DOHH2 (cell line): Measurements from ENCODE around the gene C5orf47.

Experiments
- H3F3A ChIP-seq: fragments of 200-600 bp; sonication (generic), shearing (Covaris generic); 2 replicates; pipeline ENCODE4 v1.6.0; 2016; ENCODE audit warnings: antibody characterized with exemption, mild to moderate bottlenecking; ENCODE audit not compliant: control insufficient read depth, insufficient read depth
- H3K27ac ChIP-seq: fragments of 200-600 bp; sonication (generic); 2 replicates; pipeline ENCODE4 v1.5.1; 2014; ENCODE audit warnings: low read depth, mild to moderate bottlenecking, low read length, moderate library complexity
- H3K27me3 ChIP-seq: fragments of 200-600 bp; sonication (generic); 2 replicates; pipeline ENCODE4 v1.6.1; 2014; ENCODE audit warnings: mild to moderate bottlenecking, low read length, mixed read lengths; ENCODE audit not compliant: control insufficient read depth
- H3K36me3 ChIP-seq: fragments of 200-600 bp; sonication (generic); 2 replicates; pipeline ENCODE4 v1.6.1; 2014; ENCODE audit warnings: mild to moderate bottlenecking, low read length, moderate library complexity, mixed read lengths; ENCODE audit not compliant: control insufficient read depth
- H3K4me1 ChIP-seq: fragments of 200-600 bp; sonication (generic); 2 replicates; pipeline ENCODE4 v1.6.1; 2014; ENCODE audit warnings: mild to moderate bottlenecking, low read length, mixed read lengths; ENCODE audit not compliant: control insufficient read depth
- H3K4me2 ChIP-seq: fragments of 200-600 bp; sonication (generic); 2 replicates; pipeline ENCODE4 v1.6.0; 2014; ENCODE audit warnings: mild to moderate bottlenecking, low read length, moderate library complexity
- H3K4me3 ChIP-seq: fragments of 200-600 bp; sonication (generic); 2 replicates; pipeline ENCODE4 v1.5.1; 2014; ENCODE audit warnings: mild to moderate bottlenecking, low read length, mixed read lengths
- H3K79me2 ChIP-seq: fragments of 200-600 bp; sonication (generic); 2 replicates; pipeline ENCODE4 v1.6.1; 2014; ENCODE audit warnings: mild to moderate bottlenecking, low read length, mixed read lengths; ENCODE audit not compliant: control insufficient read depth
- H3K9me2 ChIP-seq: fragments of 200-600 bp; sonication (generic); replicated peaks from 2 replicates; pipeline ENCODE4 v1.6.1; 2014; ENCODE audit warnings: mild to moderate bottlenecking, low read length, mixed read lengths; ENCODE audit not compliant: control insufficient read depth
- H3K9me3 ChIP-seq: fragments of 200-600 bp; sonication (generic); 2 replicates; pipeline ENCODE4 v1.6.1; 2014; ENCODE audit warnings: antibody characterized with exemption, low read length, mixed read lengths; ENCODE audit not compliant: control insufficient read depth, insufficient read depth
- H4K20me1 ChIP-seq: fragments of 200-600 bp; sonication (generic); 2 replicates; pipeline ENCODE4 v1.6.0; 2014; ENCODE audit warnings: low read depth, mild to moderate bottlenecking, antibody characterized with exemption, low read length, moderate library complexity; ENCODE audit not compliant: control insufficient read depth, insufficient read depth
- EZH2phosphoT487 ChIP-seq: fragments of 200-600 bp; sonication (generic); IDR thresholded peaks from 2 replicates; pipeline ENCODE4 v1.6.1; 2017; ENCODE audit warnings: borderline replicate concordance, mild to moderate bottlenecking, antibody characterized with exemption, low read length, moderate library complexity, mixed read lengths
- TF ChIP-seq, protein P1 (sequence below): fragments of 200-600 bp; sonication (generic); IDR thresholded peaks from one replicate; pipeline ENCODE4 v1.5.1; 2014; ENCODE audit warnings: antibody characterized with exemption, mild to moderate bottlenecking, low read depth, low read length; ENCODE audit not compliant: poor library complexity, severe bottlenecking

Gene C5orf47

DNA sequence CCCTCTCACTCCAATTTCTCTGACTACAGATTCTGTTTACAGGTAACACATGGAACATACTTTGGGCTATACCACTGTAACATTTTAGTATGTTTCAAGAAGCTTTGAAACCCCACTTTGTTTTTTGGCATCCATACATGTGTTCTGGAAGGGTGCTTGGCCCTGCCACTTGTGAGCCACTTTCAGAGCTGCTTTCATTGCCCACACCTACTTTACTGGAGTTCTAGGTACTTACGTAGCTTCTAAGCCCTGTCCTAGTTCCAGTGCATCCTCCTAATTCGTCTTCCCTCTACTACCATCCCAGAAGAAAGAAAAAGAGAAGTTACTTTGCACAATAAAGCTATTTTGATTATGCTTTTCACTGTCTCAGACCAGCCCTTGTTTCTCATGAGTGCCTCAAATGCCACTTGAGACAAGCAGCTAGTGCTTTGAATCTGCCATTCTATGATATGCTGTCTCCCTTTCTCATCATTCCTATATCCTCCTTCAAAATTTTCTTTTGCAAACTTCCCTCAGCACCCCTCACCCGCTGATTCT lies 26.5 kb upstream of the C5orf47 start:
- H3K4me3 ChIP-seq: no peak overlapping the region
- H3K4me1 ChIP-seq: no peaks in the 10 kb centered on the region
- H3K36me3 ChIP-seq: no peaks in the 10 kb centered on the region
- H3K27ac ChIP-seq: no peak overlapping the region
- no peaks in the 10 kb centered on the region for H4K20me1 ChIP-seq
- H3F3A ChIP-seq: no peaks in the 10 kb centered on the region; the same call in 1 of the 2 replicates
- H3K27me3 ChIP-seq: no peaks in the 10 kb centered on the region
- no peaks in the 10 kb centered on the region for H3K9me3 ChIP-seq
- H3K9me2 ChIP-seq: no peaks in the 10 kb centered on the region
- TF ChIP-seq EZH2phosphoT487: no peak
- TF ChIP-seq, protein P1, sequence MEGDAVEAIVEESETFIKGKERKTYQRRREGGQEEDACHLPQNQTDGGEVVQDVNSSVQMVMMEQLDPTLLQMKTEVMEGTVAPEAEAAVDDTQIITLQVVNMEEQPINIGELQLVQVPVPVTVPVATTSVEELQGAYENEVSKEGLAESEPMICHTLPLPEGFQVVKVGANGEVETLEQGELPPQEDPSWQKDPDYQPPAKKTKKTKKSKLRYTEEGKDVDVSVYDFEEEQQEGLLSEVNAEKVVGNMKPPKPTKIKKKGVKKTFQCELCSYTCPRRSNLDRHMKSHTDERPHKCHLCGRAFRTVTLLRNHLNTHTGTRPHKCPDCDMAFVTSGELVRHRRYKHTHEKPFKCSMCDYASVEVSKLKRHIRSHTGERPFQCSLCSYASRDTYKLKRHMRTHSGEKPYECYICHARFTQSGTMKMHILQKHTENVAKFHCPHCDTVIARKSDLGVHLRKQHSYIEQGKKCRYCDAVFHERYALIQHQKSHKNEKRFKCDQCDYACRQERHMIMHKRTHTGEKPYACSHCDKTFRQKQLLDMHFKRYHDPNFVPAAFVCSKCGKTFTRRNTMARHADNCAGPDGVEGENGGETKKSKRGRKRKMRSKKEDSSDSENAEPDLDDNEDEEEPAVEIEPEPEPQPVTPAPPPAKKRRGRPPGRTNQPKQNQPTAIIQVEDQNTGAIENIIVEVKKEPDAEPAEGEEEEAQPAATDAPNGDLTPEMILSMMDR: no peak
- no peaks in the 10 kb centered on the region for H3K79me2 ChIP-seq
- no peak overlapping the region for H3K4me2 ChIP-seq

- H3K4me2 ChIP-seq: no peak overlapping the region
- H3K79me2 ChIP-seq: no peaks in the 10 kb centered on the region
- H3K27me3 ChIP-seq: no peaks in the 10 kb centered on the region
- no peaks in the 10 kb centered on the region for H3K9me3 ChIP-seq
- no peak for TF ChIP-seq EZH2phosphoT487
- TF ChIP-seq, protein P1: no peak
- H4K20me1 ChIP-seq: no peaks in the 10 kb centered on the region
- no peaks in the 10 kb centered on the region; the same call in 1 of the 2 replicates for H3F3A ChIP-seq
- no peaks in the 10 kb centered on the region for H3K36me3 ChIP-seq
- H3K9me2 ChIP-seq: no peaks in the 10 kb centered on the region
- H3K4me3 ChIP-seq: no peak overlapping the region
- H3K27ac ChIP-seq: no peak overlapping the region
- no peaks in the 10 kb centered on the region for H3K4me1 ChIP-seq
Observed at GRCh38 chr5:173963182-173963838, 25.7 kb upstream of the C5orf47 start.

DNA sequence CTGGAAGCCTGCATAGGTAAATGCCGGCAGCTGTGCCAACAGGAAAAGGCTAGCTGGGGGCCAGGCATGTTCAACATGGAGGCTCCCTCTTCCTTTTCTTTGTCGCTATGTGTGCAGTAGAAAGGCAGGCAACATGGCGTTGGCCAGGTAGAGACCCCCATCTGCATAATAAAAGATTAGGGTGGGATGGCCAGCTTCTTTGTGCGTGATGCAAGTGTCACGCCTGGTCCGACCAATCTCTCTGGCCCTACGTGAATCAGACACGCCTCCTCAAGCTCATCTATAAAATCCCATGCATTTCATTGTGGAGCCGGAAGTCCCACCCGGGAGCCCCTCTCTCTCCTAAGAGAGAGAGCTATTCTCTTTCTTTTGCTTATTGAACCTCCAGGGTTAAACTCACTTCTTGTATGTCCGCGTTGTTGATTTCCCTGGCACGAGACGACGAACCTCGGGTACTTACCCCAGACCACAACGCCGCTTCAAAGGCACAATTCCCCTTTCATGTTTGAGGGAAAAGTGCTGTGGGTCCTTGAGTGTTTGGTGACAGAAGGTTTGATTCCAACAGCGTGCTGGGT lies 25.0 kb upstream of the C5orf47 start:
- Histone ChIP-seq H3K4me3 (no peak overlapping the region), H3K9me3 (no peaks in the 10 kb centered on the region), H3F3A (no peaks in the 10 kb centered on the region; the same call in 1 of the 2 replicates), H3K79me2 (no peaks in the 10 kb centered on the region), H3K4me2 (no peak overlapping the region), H3K4me1 (no peaks in the 10 kb centered on the region), H3K9me2 (no peaks in the 10 kb centered on the region), H3K27ac (no peak overlapping the region), H4K20me1 (no peaks in the 10 kb centered on the region), H3K27me3 (no peaks in the 10 kb centered on the region), H3K36me3 (no peaks in the 10 kb centered on the region)
- TF ChIP-seq EZH2phosphoT487: no peak

- Histone ChIP-seq H3K4me3 (no peak overlapping the region), H3K79me2 (no peaks in the 10 kb centered on the region), H4K20me1 (no peaks in the 10 kb centered on the region), H3K27ac (no peak overlapping the region), H3K4me2 (no peak overlapping the region), H3K27me3 (no peaks in the 10 kb centered on the region), H3K9me2 (no peaks in the 10 kb centered on the region), H3K9me3 (no peaks in the 10 kb centered on the region), H3K36me3 (no peaks in the 10 kb centered on the region), H3K4me1 (no peaks in the 10 kb centered on the region), H3F3A (no peaks in the 10 kb centered on the region; the same call in 1 of the 2 replicates)
- TF ChIP-seq, protein P1: no peak
- no peak for TF ChIP-seq EZH2phosphoT487
Observed at GRCh38 chr5:173964506-173964905, 24.5 kb upstream of the C5orf47 start.
